ENCODE results near the gene ANKRD11.

Gene ANKRD11

GRCh38 chr16:89531821-89532526 is 41.6 kb upstream of the ANKRD11 start:
- Histone ChIP-seq H3K36me3 (ENCODE audit: control insufficient read depth, low read length) (peaks cover 69% of the 10 kb centered on the region), H3K4me3 (ENCODE audit: low read length) (no peak overlapping the region), H3F3A (ENCODE audit: control insufficient read depth, insufficient read depth) (no peaks in the 10 kb centered on the region), H3K4me2 (ENCODE audit: low read length) (no peak overlapping the region), H3K9me3 (ENCODE audit: control insufficient read depth, insufficient read depth, low read length) (no peaks in the 10 kb centered on the region), H3K4me1 (ENCODE audit: control insufficient read depth, low read length) (peaks cover 20% of the 10 kb centered on the region), H3K79me2 (ENCODE audit: control insufficient read depth, low read length) (peaks cover 17% of the 10 kb centered on the region), H3K9me2 (replicated peaks; ENCODE audit: control insufficient read depth, low read length) (no peaks in the 10 kb centered on the region), H3K27me3 (ENCODE audit: control insufficient read depth, low read length) (no peaks in the 10 kb centered on the region), H4K20me1 (ENCODE audit: control insufficient read depth, insufficient read depth, low read depth, low read length) (no peaks in the 10 kb centered on the region), H3K27ac (ENCODE audit: low read depth, low read length) (no peak overlapping the region)
- TF ChIP-seq CTCF (IDR thresholded peaks at IDR 0.05; ENCODE audit: low read depth, low read length, poor library complexity, severe bottlenecking) = no peak
- no peak for TF ChIP-seq EZH2phosphoT487 (IDR thresholded peaks at IDR 0.05; ENCODE audit: borderline replicate concordance, low read length)

GRCh38 chr16:89530401-89531381 is 40.3 kb upstream of the ANKRD11 start:
- H3K36me3 ChIP-seq (ENCODE audit: control insufficient read depth, low read length) = peaks cover 77% of the 10 kb centered on the region
- H3K4me2 ChIP-seq (ENCODE audit: low read length) = no peak overlapping the region
- TF ChIP-seq EZH2phosphoT487 (IDR thresholded peaks at IDR 0.05; ENCODE audit: borderline replicate concordance, low read length) (no peak), CTCF (IDR thresholded peaks at IDR 0.05; ENCODE audit: low read depth, low read length, poor library complexity, severe bottlenecking) (no peak)

GRCh38 chr16:89529097-89529496 is 38.7 kb upstream of the ANKRD11 start:
- Histone ChIP-seq H3K36me3 (ENCODE audit: control insufficient read depth, low read length) (peaks cover 75% of the 10 kb centered on the region), H3K27me3 (ENCODE audit: control insufficient read depth, low read length) (no peaks in the 10 kb centered on the region), H3K9me3 (ENCODE audit: control insufficient read depth, insufficient read depth, low read length) (no peaks in the 10 kb centered on the region), H3K4me3 (ENCODE audit: low read length) (no peak overlapping the region), H3K4me2 (ENCODE audit: low read length) (no peak overlapping the region), H3K9me2 (replicated peaks; ENCODE audit: control insufficient read depth, low read length) (no peaks in the 10 kb centered on the region), H3K4me1 (ENCODE audit: control insufficient read depth, low read length) (peaks cover 16% of the 10 kb centered on the region), H4K20me1 (ENCODE audit: control insufficient read depth, insufficient read depth, low read depth, low read length) (no peaks in the 10 kb centered on the region), H3K79me2 (ENCODE audit: control insufficient read depth, low read length) (no peaks in the 10 kb centered on the region; the same call in 1 of the 2 replicates), H3K27ac (ENCODE audit: low read depth, low read length) (no peak overlapping the region), H3F3A (ENCODE audit: control insufficient read depth, insufficient read depth) (no peaks in the 10 kb centered on the region)
- TF ChIP-seq CTCF (IDR thresholded peaks at IDR 0.05; ENCODE audit: low read depth, low read length, poor library complexity, severe bottlenecking) (no peak), EZH2phosphoT487 (IDR thresholded peaks at IDR 0.05; ENCODE audit: borderline replicate concordance, low read length) (no peak)

More at GRCh38 chr16:89530401-89531381, 40.3 kb upstream of the ANKRD11 start:
- no peak overlapping the region for H3K4me3 ChIP-seq (ENCODE audit: low read length)
- H3K4me1 ChIP-seq (ENCODE audit: control insufficient read depth, low read length) = peaks cover 20% of the 10 kb centered on the region
- no peaks in the 10 kb centered on the region for H3K9me2 ChIP-seq (replicated peaks; ENCODE audit: control insufficient read depth, low read length)
- no peaks in the 10 kb centered on the region for H3K27me3 ChIP-seq (ENCODE audit: control insufficient read depth, low read length)
- H4K20me1 ChIP-seq (ENCODE audit: control insufficient read depth, insufficient read depth, low read depth, low read length) = no peaks in the 10 kb centered on the region
- H3F3A ChIP-seq (ENCODE audit: control insufficient read depth, insufficient read depth) = no peaks in the 10 kb centered on the region
- peaks cover 12% of the 10 kb centered on the region for H3K79me2 ChIP-seq (ENCODE audit: control insufficient read depth, low read length)
- H3K27ac ChIP-seq (ENCODE audit: low read depth, low read length) = no peak overlapping the region
- no peaks in the 10 kb centered on the region for H3K9me3 ChIP-seq (ENCODE audit: control insufficient read depth, insufficient read depth, low read length)

Data from DOHH2 (cell line).